WTC11 (cell line): ENCODE results near the gene ATCAY. TPM values are rescaled to one million over a fixed set of nuclear protein-coding genes. Genes with fewer than 3 reads are reported as not detected.

ENCODE experiments used
- ATAC-seq: fragments of 200-7000 bp; cut with Tn5 transposase; 2 replicates; pipeline ENCODE4 v1.10.0; 2021; ENCODE audit warnings: mild to moderate bottlenecking, moderate library complexity
- CTCF ChIA-PET: fragments of 300-600 bp; sonication (Branson Sonifier 250); formaldehyde crosslinking; loops from one replicate; lab custom pipeline; 2021; ENCODE audit warnings: antibody characterized with exemption; lab: Charles Lee
- POLR2A ChIA-PET: fragments of 350-600 bp; sonication (Branson Sonifier 250); formaldehyde crosslinking; loops from one replicate; lab custom pipeline; 2021; ENCODE audit warnings: antibody characterized with exemption; lab: Charles Lee
- DNase-seq: peaks from one replicate; pipeline ENCODE4 v3.0.0; 2021; ENCODE audit warnings: low spot score
- H3K27ac Mint-ChIP-seq: 2 replicates; pipeline ENCODE4 v1.8.0; 2021; ENCODE audit warnings: mixed read lengths
- H3K27me3 Mint-ChIP-seq: 2 replicates; pipeline ENCODE4 v1.8.0; 2021; ENCODE audit warnings: low read depth, mild to moderate bottlenecking, moderate library complexity, mixed read lengths
- H3K36me3 Mint-ChIP-seq: 2 replicates; pipeline ENCODE4 v1.8.0; 2021; ENCODE audit warnings: mixed read lengths
- H3K4me1 Mint-ChIP-seq: 2 replicates; pipeline ENCODE4 v1.8.0; 2022; ENCODE audit warnings: mixed read lengths
- H3K4me3 Mint-ChIP-seq: 2 replicates; pipeline ENCODE4 v1.8.0; 2021; ENCODE audit warnings: mild to moderate bottlenecking, moderate library complexity, mixed read lengths
- H3K9me3 Mint-ChIP-seq: 2 replicates; pipeline ENCODE4 v1.8.0; 2021; ENCODE audit warnings: mixed read lengths
- CREB1 ChIP-seq: sonication (generic); formaldehyde crosslinking; IDR thresholded peaks from 2 replicates; pipeline ENCODE4 v1.8.0; 2023; ENCODE audit warnings: mild to moderate bottlenecking, missing genetic modification reagents
- ESRRA ChIP-seq: sonication (generic); formaldehyde crosslinking; IDR thresholded peaks from 2 replicates; pipeline ENCODE4 v1.8.1; 2022; ENCODE audit warnings: mild to moderate bottlenecking, missing genetic modification reagents, borderline replicate concordance
- GTF2I ChIP-seq: fragments of 250-450 bp; sonication (Bioruptor Pico); conservative IDR thresholded peaks from 2 replicates; pipeline ENCODE4 v1.4.0; 2021; ENCODE audit warnings: mild to moderate bottlenecking
- HMGA2 ChIP-seq: fragments of 250-450 bp; sonication (Bioruptor Pico); IDR thresholded peaks from 2 replicates; pipeline ENCODE4 v1.4.0; 2021; ENCODE audit warnings: mild to moderate bottlenecking, moderate library complexity
- IRF2 ChIP-seq: sonication (generic); formaldehyde crosslinking; IDR thresholded peaks from 2 replicates; pipeline ENCODE4 v1.8.0; 2022; ENCODE audit warnings: low read depth, missing genetic modification reagents, borderline replicate concordance
- JUN ChIP-seq: sonication (generic); formaldehyde crosslinking; IDR thresholded peaks from 2 replicates; pipeline ENCODE4 v1.8.0; 2023; ENCODE audit warnings: mild to moderate bottlenecking, missing genetic modification reagents
- MXD4 ChIP-seq: fragments of 250-450 bp; sonication (Bioruptor Pico); IDR thresholded peaks from 2 replicates; pipeline ENCODE4 v1.8.0; 2021; ENCODE audit warnings: mild to moderate bottlenecking, moderate library complexity, borderline replicate concordance
- MYBL2 ChIP-seq: sonication (generic); formaldehyde crosslinking; IDR thresholded peaks from 2 replicates; pipeline ENCODE4 v1.8.1; 2023; ENCODE audit warnings: mild to moderate bottlenecking, moderate library complexity, missing genetic modification reagents
- NR2C2 ChIP-seq: sonication (generic); formaldehyde crosslinking; IDR thresholded peaks from 2 replicates; pipeline ENCODE4 v1.8.0; 2022; ENCODE audit warnings: mild to moderate bottlenecking, missing genetic modification reagents
- PRRX2 ChIP-seq: fragments of 250-450 bp; sonication (Bioruptor Pico); IDR thresholded peaks from 2 replicates; pipeline ENCODE4 v1.8.0; 2021; ENCODE audit warnings: mild to moderate bottlenecking
- SMAD3 ChIP-seq: sonication (generic); formaldehyde crosslinking; IDR thresholded peaks from 2 replicates; pipeline ENCODE4 v1.8.0; 2022; ENCODE audit warnings: missing genetic modification reagents, mild to moderate bottlenecking, borderline replicate concordance
- TEAD1 ChIP-seq: sonication (generic); formaldehyde crosslinking; IDR thresholded peaks from 2 replicates; pipeline ENCODE4 v1.8.0; 2022; ENCODE audit warnings: mild to moderate bottlenecking, missing genetic modification reagents
- ZNF121 ChIP-seq: sonication (generic); formaldehyde crosslinking; IDR thresholded peaks from 2 replicates; pipeline ENCODE4 v1.8.0; 2023; ENCODE audit warnings: missing genetic modification reagents
- ZNF138 ChIP-seq: sonication (generic); formaldehyde crosslinking; conservative IDR thresholded peaks from 2 replicates; pipeline ENCODE4 v1.8.1; 2022; ENCODE audit warnings: mild to moderate bottlenecking, moderate library complexity, missing genetic modification reagents
- ZNF219 ChIP-seq: sonication (generic); formaldehyde crosslinking; IDR thresholded peaks from 2 replicates; pipeline ENCODE4 v1.8.0; 2023; ENCODE audit warnings: missing genetic modification reagents, mild to moderate bottlenecking, borderline replicate concordance
- total RNA-seq: library from RNA; stranded (reverse); gene quantifications from 3 replicates; pipeline ENCODE4 v1.2.3, GENCODE V29; 2021
- TF ChIP-seq, protein P1 (sequence below): sonication (generic); formaldehyde crosslinking; IDR thresholded peaks from 2 replicates; pipeline ENCODE4 v1.8.1; 2023; ENCODE audit warnings: mild to moderate bottlenecking, missing genetic modification reagents, moderate library complexity
- TF ChIP-seq, protein P2 (sequence below): fragments of 250-450 bp; sonication (Bioruptor Pico); IDR thresholded peaks from 2 replicates; pipeline ENCODE4 v1.8.0; 2021; ENCODE audit warnings: mild to moderate bottlenecking
- TF ChIP-seq, protein P3 (sequence below): fragments of 250-450 bp; sonication (Bioruptor Pico); conservative IDR thresholded peaks from 2 replicates; pipeline ENCODE4 v1.9.0; 2021; ENCODE audit warnings: mild to moderate bottlenecking
- TF ChIP-seq, protein P4 (sequence below): fragments of 250-450 bp; sonication (Bioruptor Pico); IDR thresholded peaks from 2 replicates; pipeline ENCODE4 v1.9.0; 2021; ENCODE audit warnings: mild to moderate bottlenecking, borderline replicate concordance
- TF ChIP-seq, protein P5 (sequence below): sonication (generic); formaldehyde crosslinking; IDR thresholded peaks from 2 replicates; pipeline ENCODE4 v1.8.0; 2022; ENCODE audit warnings: mild to moderate bottlenecking, missing genetic modification reagents

ATCAY gene
- total RNA-seq, 1 experiment from 2014 or later, result 23.5 TPM

DNA sequence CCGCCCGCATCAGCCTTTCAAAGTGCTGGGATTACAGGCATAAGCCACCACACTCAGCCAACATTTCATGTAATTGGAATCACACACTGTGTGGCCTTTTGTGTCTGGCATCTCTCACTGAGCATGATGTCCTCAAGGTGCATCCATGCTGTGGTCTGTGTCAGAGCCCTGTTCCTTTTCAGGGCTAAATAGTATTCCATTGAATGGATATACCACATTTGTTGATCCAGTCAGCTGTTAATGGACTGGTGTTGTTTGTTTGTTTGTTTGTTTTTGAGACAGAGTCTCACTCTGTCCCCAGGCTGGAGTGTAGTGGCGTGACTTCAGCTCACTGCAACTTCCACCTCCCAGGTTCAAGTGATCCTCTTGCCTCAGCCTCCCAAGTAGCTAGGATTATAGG, 17.9 kb downstream of the ATCAY start:
- DNase-seq, result no peak
- CTCF ChIA-PET, result interaction anchor here (0.7 kb wide), 1 partner anchor 50 kb away, joined by 5 read pairs; no protein-coding TSS in a partner anchor
- Mint-ChIP-seq H3K27ac (no peak overlapping the region), H3K4me1 (no peaks in the 10 kb centered on the region), H3K36me3 (peaks cover 17% of the 10 kb centered on the region), H3K9me3 (peaks cover 13% of the 10 kb centered on the region), H3K27me3 (no peaks in the 10 kb centered on the region), H3K4me3 (no peak overlapping the region)
- no peak for TF ChIP-seq ZNF138 (CRISPR knock-in tag)
- TF ChIP-seq ESRRA, result no peak
- no peak for TF ChIP-seq SMAD3 (CRISPR knock-in tag)
- TF ChIP-seq, protein P1, sequence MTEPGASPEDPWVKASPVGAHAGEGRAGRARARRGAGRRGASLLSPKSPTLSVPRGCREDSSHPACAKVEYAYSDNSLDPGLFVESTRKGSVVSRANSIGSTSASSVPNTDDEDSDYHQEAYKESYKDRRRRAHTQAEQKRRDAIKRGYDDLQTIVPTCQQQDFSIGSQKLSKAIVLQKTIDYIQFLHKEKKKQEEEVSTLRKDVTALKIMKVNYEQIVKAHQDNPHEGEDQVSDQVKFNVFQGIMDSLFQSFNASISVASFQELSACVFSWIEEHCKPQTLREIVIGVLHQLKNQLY (CRISPR knock-in tag), result no peak
- TF ChIP-seq, protein P2, sequence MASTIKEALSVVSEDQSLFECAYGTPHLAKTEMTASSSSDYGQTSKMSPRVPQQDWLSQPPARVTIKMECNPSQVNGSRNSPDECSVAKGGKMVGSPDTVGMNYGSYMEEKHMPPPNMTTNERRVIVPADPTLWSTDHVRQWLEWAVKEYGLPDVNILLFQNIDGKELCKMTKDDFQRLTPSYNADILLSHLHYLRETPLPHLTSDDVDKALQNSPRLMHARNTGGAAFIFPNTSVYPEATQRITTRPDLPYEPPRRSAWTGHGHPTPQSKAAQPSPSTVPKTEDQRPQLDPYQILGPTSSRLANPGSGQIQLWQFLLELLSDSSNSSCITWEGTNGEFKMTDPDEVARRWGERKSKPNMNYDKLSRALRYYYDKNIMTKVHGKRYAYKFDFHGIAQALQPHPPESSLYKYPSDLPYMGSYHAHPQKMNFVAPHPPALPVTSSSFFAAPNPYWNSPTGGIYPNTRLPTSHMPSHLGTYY, result no peak
- no peak for TF ChIP-seq MXD4 (CRISPR knock-in tag)
- no peak for TF ChIP-seq TEAD1
- no peak for TF ChIP-seq IRF2 (CRISPR knock-in tag)
- no peak for TF ChIP-seq GTF2I (CRISPR knock-in tag)
- no peak for TF ChIP-seq ZNF219
- no peak for TF ChIP-seq ZNF121 (CRISPR knock-in tag)
- TF ChIP-seq JUN (CRISPR knock-in tag), result no peak
- TF ChIP-seq NR2C2 (CRISPR knock-in tag), result no peak
- TF ChIP-seq, protein P3, sequence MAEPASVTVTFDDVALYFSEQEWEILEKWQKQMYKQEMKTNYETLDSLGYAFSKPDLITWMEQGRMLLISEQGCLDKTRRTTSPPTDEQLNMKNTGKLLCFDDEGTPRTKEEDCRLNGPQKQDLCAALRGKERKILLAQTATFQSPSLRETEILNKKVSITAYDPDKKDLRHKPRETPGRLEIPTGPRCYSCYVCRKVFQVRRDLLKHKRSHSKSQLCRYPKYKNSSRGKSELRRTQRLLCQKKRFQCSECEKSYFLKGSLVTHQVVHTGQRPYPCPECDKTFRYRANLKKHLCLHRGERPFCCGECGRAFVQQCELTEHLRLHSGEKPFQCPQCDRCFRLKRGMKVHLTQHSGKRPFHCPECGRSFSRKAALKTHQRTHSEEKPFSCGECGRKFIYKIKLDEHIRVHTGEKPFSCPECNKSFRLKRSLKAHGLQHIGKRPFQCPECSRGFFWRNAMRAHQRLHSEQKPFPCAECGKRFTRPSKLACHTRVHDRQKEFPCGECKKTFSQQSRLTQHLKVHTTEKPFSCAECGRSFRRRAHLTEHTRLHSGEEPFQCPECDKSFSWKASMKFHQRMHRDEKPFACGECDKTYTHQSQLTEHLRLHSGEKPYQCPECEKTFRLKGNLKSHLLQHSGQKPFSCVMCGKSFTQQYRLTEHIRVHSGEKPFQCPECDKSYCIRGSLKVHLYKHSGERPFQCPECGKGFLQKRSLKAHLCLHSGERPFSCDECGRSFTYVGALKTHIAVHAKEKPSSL, result no peak
- no peak for TF ChIP-seq MYBL2 (CRISPR knock-in tag)
- no peak for TF ChIP-seq HMGA2
- TF ChIP-seq, protein P4, sequence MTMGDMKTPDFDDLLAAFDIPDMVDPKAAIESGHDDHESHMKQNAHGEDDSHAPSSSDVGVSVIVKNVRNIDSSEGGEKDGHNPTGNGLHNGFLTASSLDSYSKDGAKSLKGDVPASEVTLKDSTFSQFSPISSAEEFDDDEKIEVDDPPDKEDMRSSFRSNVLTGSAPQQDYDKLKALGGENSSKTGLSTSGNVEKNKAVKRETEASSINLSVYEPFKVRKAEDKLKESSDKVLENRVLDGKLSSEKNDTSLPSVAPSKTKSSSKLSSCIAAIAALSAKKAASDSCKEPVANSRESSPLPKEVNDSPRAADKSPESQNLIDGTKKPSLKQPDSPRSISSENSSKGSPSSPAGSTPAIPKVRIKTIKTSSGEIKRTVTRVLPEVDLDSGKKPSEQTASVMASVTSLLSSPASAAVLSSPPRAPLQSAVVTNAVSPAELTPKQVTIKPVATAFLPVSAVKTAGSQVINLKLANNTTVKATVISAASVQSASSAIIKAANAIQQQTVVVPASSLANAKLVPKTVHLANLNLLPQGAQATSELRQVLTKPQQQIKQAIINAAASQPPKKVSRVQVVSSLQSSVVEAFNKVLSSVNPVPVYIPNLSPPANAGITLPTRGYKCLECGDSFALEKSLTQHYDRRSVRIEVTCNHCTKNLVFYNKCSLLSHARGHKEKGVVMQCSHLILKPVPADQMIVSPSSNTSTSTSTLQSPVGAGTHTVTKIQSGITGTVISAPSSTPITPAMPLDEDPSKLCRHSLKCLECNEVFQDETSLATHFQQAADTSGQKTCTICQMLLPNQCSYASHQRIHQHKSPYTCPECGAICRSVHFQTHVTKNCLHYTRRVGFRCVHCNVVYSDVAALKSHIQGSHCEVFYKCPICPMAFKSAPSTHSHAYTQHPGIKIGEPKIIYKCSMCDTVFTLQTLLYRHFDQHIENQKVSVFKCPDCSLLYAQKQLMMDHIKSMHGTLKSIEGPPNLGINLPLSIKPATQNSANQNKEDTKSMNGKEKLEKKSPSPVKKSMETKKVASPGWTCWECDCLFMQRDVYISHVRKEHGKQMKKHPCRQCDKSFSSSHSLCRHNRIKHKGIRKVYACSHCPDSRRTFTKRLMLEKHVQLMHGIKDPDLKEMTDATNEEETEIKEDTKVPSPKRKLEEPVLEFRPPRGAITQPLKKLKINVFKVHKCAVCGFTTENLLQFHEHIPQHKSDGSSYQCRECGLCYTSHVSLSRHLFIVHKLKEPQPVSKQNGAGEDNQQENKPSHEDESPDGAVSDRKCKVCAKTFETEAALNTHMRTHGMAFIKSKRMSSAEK (CRISPR knock-in tag), result no peak
- no peak for TF ChIP-seq CREB1 (CRISPR knock-in tag)
- TF ChIP-seq, protein P5, sequence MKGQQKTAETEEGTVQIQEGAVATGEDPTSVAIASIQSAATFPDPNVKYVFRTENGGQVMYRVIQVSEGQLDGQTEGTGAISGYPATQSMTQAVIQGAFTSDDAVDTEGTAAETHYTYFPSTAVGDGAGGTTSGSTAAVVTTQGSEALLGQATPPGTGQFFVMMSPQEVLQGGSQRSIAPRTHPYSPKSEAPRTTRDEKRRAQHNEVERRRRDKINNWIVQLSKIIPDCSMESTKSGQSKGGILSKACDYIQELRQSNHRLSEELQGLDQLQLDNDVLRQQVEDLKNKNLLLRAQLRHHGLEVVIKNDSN (CRISPR knock-in tag), result no peak
- no peak for TF ChIP-seq PRRX2 (CRISPR knock-in tag)
- no peak for ATAC-seq
- POLR2A ChIA-PET, result interaction anchor here (0.6 kb wide), 1 partner anchor 42 kb away, joined by 7 read pairs; no protein-coding TSS in a partner anchor
